ENCODE measurements around the gene VKORC1L1. TPM values are rescaled to one million over a fixed set of nuclear protein-coding genes. Genes with fewer than 3 reads are reported as not detected.
A peak's percentile ranks its signal among the peaks of the same experiment; 100 is the strongest.
"Not testable (repeated sequence)": the region's sequence is repeated elsewhere in the genome, so short reads cannot be mapped to it uniquely, and the experiment has no call there.

Gene VKORC1L1
- polyA plus RNA-seq, 3 donors from 2014 or later = 2.9 to 4.6 (median 3.8) TPM

- H3K27me3 Mint-ChIP-seq (ENCODE audit: low read depth in 3 of 3); H3K9me3 Mint-ChIP-seq; DNase-seq; H3K27ac Mint-ChIP-seq; H3K4me3 Mint-ChIP-seq; H3K4me1 Mint-ChIP-seq: not testable (repeated sequence)
- peaks cover 6 to 43% (median 11%) of the 10 kb centered on the region in 3 donors for H3K36me3 Mint-ChIP-seq
Measured at GRCh38 chr7:65964671-65965070, 91.8 kb downstream of the VKORC1L1 start.

GRCh38 chr7:65966146-65966545 is 93.3 kb downstream of the VKORC1L1 start:
- H3K36me3 Mint-ChIP-seq = peaks cover 8 to 44% (median 11%) of the 10 kb centered on the region in 3 donors
- no peak overlapping the region for H3K27ac Mint-ChIP-seq

GRCh38 chr7:65967361-65968155 is 94.7 kb downstream of the VKORC1L1 start:
- Mint-ChIP-seq H3K36me3 (peaks cover 12 to 49% (median 14%) of the 10 kb centered on the region in 3 donors), H3K4me1 (no peaks in the 10 kb centered on the region), H3K27me3 (ENCODE audit: low read depth in 3 of 3) (peaks cover 0 to 2% (median 2%) of the 10 kb centered on the region in 3 donors), H3K27ac (no peak overlapping the region), H3K9me3 (no peaks in the 10 kb centered on the region), H3K4me3 (no peak overlapping the region)
- DNase-seq = no peak

More at GRCh38 chr7:65966146-65966545, 93.3 kb downstream of the VKORC1L1 start:
- Mint-ChIP-seq H3K27me3 (ENCODE audit: low read depth in 3 of 3) (peaks cover 0 to 2% (median 0%) of the 10 kb centered on the region in 3 donors), H3K4me3 (no peak overlapping the region), H3K4me1 (no peaks in the 10 kb centered on the region), H3K9me3 (no peaks in the 10 kb centered on the region)
- DNase-seq = no peak

GRCh38 chr7:65968256-65969185 is 95.6 kb downstream of the VKORC1L1 start:
- Mint-ChIP-seq H3K4me1 (no peaks in the 10 kb centered on the region), H3K36me3 (peaks cover 8 to 45% (median 12%) of the 10 kb centered on the region in 3 donors), H3K27ac (no peak overlapping the region), H3K9me3 (no peaks in the 10 kb centered on the region), H3K4me3 (no peak overlapping the region), H3K27me3 (ENCODE audit: low read depth in 3 of 3) (peaks cover 0 to 3% (median 0%) of the 10 kb centered on the region in 3 donors)
- DNase-seq = no peak

- Mint-ChIP-seq H3K27ac (peak overlapping the region in 1 of 6 donors; percentile 9), H3K4me1 (no peaks in the 10 kb centered on the region), H3K27me3 (ENCODE audit: low read depth in 3 of 3) (peaks cover 0 to 3% (median 0%) of the 10 kb centered on the region in 3 donors), H3K36me3 (peaks cover 5 to 41% (median 8%) of the 10 kb centered on the region in 3 donors), H3K4me3 (no peak overlapping the region), H3K9me3 (no peaks in the 10 kb centered on the region)
- DNase-seq = no peak
Measured at GRCh38 chr7:65971021-65971420, 98.1 kb downstream of the VKORC1L1 start.

GRCh38 chr7:65972976-65973375 is 100.1 kb downstream of the VKORC1L1 start:
- DNase-seq = no peak
- Mint-ChIP-seq H3K36me3 (peaks cover 5 to 22% (median 8%) of the 10 kb centered on the region in 3 donors), H3K4me3 (no peak overlapping the region), H3K27me3 (ENCODE audit: low read depth in 3 of 3) (peaks cover 0 to 3% (median 0%) of the 10 kb centered on the region in 3 donors), H3K27ac (no peak overlapping the region), H3K4me1 (no peaks in the 10 kb centered on the region), H3K9me3 (no peaks in the 10 kb centered on the region)

- H3K4me1 Mint-ChIP-seq = peaks cover 0 to 4% of the 10 kb centered on the region in 2 donors
- H3K4me3 Mint-ChIP-seq = no peak overlapping the region
- H3K9me3 Mint-ChIP-seq = no peaks in the 10 kb centered on the region
- DNase-seq = no peak
- peaks cover 0 to 3% (median 0%) of the 10 kb centered on the region in 3 donors for H3K27me3 Mint-ChIP-seq (ENCODE audit: low read depth in 3 of 3)
- H3K27ac Mint-ChIP-seq = peak overlapping the region in 1 of 6 donors; percentile 61
- peaks cover 5 to 22% (median 8%) of the 10 kb centered on the region in 3 donors for H3K36me3 Mint-ChIP-seq
Measured at GRCh38 chr7:65974191-65974801, 101.4 kb downstream of the VKORC1L1 start.

- peaks cover 5 to 16% (median 5%) of the 10 kb centered on the region in 3 donors for H3K36me3 Mint-ChIP-seq
- H3K27me3 Mint-ChIP-seq (ENCODE audit: low read depth in 3 of 3) = peaks cover 0 to 4% (median 0%) of the 10 kb centered on the region in 3 donors
- H3K27ac Mint-ChIP-seq = no peak overlapping the region
Measured at GRCh38 chr7:65974876-65975275, 102.0 kb downstream of the VKORC1L1 start.

GRCh38 chr7:65975814-65976445 is 103.1 kb downstream of the VKORC1L1 start:
- Mint-ChIP-seq H3K27ac (no peak overlapping the region), H3K9me3 (no peaks in the 10 kb centered on the region), H3K4me1 (peaks cover 8 to 12% of the 10 kb centered on the region in 2 donors), H3K27me3 (ENCODE audit: low read depth in 3 of 3) (peaks cover 0 to 7% (median 2%) of the 10 kb centered on the region in 3 donors), H3K36me3 (peaks cover 5 to 13% (median 5%) of the 10 kb centered on the region in 3 donors), H3K4me3 (no peak overlapping the region)
- DNase-seq = no peak

More at GRCh38 chr7:65974876-65975275, 102.0 kb downstream of the VKORC1L1 start:
- DNase-seq = no peak
- no peaks in the 10 kb centered on the region for H3K9me3 Mint-ChIP-seq
- no peak overlapping the region for H3K4me3 Mint-ChIP-seq
- peaks cover 0 to 4% of the 10 kb centered on the region in 2 donors for H3K4me1 Mint-ChIP-seq

GRCh38 chr7:65976659-65977196 is 103.9 kb downstream of the VKORC1L1 start:
- DNase-seq = no peak
- no peak overlapping the region for H3K4me3 Mint-ChIP-seq
- H3K4me1 Mint-ChIP-seq = peaks cover 10 to 16% of the 10 kb centered on the region in 2 donors
- H3K36me3 Mint-ChIP-seq = peaks cover 5 to 10% (median 5%) of the 10 kb centered on the region in 3 donors
- peak overlapping the region in 4 of 6 donors; percentile 34 to 60 (median 54) for H3K27ac Mint-ChIP-seq
- H3K27me3 Mint-ChIP-seq (ENCODE audit: low read depth in 3 of 3) = peaks cover 0 to 9% (median 4%) of the 10 kb centered on the region in 3 donors
- no peaks in the 10 kb centered on the region for H3K9me3 Mint-ChIP-seq

- Mint-ChIP-seq H3K36me3 (peaks cover 0 to 1% (median 0%) of the 10 kb centered on the region in 3 donors), H3K4me1 (peaks cover 10 to 17% of the 10 kb centered on the region in 2 donors), H3K27ac (peak overlapping the region; percentile 45 to 84 (median 74)), H3K27me3 (ENCODE audit: low read depth in 3 of 3) (peaks cover 0 to 6% (median 4%) of the 10 kb centered on the region in 3 donors), H3K4me3 (peak overlapping the region in 2 of 5 donors; percentile 19 to 52), H3K9me3 (no peaks in the 10 kb centered on the region)
- no peak for DNase-seq
Measured at GRCh38 chr7:65978891-65979582, 106.2 kb downstream of the VKORC1L1 start.
